Stimulated activated CD8-positive, alpha-beta memory T cell treated with anti-CD3 and anti-CD28 coated beads, Interleukin-4, amount 100 ng/mL, for 48 hours (primary cell): Measurements from ENCODE around the gene GRXCR2.
A peak's percentile ranks its signal among the peaks of the same experiment; 100 is the strongest.

Source experiments
- DNase-seq: peaks from one replicate; pipeline ENCODE4 v3.0.0-alpha.2; 2020

GRXCR2 gene

GRCh38 chr5:145834917-145835847 is 37.6 kb downstream of the GRXCR2 start, which contains the start of gene PRELID2:
TSS of gene PRELID2 (minus strand) at chr5:145835342. CDS start at chr5:145835251, 91 bp downstream.
- DNase-seq, result peak; percentile 74

DNA sequence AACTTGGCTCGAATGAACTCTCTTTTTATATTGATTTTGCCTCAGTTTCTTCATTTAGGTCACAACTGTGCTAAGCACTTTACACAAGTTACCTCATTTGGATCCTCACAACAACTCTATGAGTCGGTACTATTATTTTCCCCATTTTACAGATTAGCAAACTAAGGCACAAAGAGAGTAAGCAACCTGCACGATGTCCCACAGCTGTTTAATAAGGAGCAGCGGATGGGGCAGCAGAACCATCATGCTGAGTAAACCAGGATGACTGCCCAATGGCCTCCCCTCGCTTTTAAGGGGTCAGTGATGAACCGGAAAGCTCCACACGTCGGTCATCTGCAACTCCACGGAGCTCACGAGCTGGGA is 38.3 kb downstream of the GRXCR2 start:
- DNase-seq, result no peak

DNA sequence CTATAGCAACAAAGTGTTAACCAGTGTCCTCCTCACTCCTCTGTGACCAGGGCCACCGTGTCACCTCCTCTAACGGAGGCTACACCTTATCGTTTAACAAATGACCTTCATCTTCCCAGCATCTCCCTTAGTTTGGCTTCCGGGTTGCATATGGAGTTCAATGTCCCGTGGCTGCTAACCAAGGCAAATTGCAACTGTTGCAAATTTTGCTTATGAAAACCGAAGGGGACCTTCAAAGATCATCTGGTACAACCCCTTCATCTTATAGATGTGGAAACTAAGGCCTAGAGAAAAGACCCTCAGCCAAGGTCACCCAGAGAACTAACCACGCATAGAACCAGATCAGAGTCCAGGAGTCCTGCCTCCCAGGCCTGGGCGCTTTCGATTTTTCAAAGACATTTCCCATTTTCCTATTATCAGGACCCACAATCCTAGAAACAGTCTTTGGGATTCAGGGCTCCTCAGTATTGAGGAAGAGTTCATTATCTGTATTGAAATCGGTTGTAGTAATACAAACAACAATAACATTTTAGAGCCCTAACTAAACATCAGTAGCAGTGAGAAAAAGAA is 39.1 kb downstream of the GRXCR2 start:
- no peak for DNase-seq

DNA sequence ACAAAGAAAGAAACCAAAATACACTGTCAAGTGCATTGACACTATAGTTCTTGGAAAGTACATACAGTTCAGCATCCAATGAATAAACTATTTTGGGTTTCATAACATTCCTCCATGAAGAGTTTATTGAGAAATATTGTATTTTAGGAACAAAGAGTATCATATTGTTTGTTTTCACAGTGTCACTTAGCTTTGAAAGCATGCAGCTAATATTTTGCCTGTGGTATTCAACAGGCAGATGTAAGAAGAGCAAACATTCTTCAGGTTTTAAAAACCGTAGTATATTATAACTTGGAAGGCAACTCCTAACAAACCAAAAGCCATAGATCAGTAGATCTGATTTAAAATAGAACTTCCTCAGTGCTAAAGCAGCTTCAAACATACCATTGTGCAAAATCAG is 42.2 kb downstream of the GRXCR2 start:
- DNase-seq, result no peak

DNA sequence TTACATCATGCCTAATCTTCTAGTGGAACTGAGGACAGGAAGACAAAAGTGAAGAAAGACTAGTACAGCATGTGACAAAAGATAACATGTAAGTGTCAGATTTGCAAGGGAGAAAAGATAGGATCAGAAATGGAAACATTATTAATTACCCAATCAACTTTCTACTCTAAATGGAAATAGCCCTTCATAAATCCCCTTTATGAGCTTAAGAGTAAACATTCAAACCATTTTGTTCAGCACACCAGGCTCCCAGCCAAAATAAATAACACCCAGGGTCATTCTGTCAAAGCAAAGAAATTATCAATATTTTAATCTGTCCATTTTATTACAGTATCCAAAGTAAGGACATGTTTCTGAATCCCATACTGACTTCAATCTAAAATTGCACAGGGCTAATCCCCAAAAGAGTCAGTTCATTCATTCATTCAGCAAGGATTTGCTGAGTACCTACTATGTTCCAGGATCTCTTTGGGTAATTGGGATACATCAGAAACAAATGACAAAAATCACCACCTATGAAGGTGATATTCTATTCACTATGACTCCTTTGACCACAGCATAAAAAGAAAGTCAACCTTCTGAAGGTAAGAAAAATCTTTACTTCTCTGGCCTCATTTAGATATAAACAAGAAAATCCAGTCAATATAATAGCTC is 43.0 kb downstream of the GRXCR2 start:
- DNase-seq, result no peak

- DNase-seq, result no peak
Observed at GRCh38 chr5:145826895-145827674, 45.7 kb downstream of the GRXCR2 start.

GRCh38 chr5:145825751-145826180 is 47.0 kb downstream of the GRXCR2 start:
- DNase-seq, result no peak

DNA sequence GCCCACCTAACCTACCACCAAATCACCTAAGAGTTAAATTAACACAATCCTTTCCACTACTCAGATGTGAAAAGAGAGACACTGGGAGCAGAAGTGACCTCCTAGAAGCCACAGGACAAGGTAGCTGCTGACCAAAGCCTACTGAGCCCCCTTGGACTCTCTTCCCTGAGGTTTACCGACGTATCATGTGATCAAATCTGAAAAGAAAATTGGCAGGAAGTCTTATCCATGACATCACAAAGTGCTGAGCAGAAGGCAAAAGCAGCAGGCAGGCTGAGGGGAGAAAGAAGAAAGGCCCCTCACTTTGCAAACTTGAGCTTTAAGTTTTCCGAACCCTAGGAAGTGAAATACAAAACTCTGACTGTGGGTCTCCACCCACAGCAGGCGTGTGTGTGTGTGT is 48.8 kb downstream of the GRXCR2 start:
- DNase-seq, result no peak

DNA sequence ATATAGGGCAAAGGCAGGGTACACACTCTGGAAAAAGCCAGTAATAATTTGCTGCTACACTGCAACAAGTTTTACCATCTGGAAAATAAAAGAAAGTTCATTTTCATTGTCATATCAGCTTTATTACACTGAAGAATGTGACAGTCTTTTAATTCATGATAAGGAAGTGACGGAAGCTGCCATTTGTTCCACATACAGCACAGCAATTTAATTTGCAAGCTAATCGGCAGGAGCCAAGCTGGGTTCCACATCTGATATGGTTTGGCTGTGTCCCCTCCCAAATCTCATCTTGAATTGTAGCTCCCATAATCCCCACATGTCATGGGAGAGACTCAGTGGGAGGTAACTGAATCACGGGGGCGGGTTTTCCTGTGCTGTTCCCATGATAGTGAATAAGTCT is 54.2 kb downstream of the GRXCR2 start:
- no peak for DNase-seq

DNA sequence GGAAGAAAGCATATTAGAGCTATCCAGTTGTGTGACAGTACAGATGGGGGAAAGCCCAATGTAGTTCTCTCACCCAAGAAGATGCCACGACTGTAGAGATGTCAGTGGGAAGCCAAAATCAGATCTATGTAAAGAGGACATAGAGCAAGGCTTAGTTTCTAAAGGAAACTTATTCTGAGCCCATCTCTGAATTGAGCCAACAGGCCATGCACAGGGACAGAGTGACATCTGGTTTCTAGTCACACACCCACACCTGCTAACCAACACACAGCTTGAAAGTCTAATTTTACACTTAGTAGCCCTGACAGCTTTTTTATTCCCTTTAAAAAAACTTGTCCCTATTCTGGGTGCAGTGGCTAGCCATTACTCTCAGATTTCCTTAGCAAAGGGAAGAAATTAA is 59.9 kb downstream of the GRXCR2 start:
- DNase-seq, result no peak

GRCh38 chr5:145811834-145812625 is 60.8 kb downstream of the GRXCR2 start:
- no peak for DNase-seq
